GM21737 (cell line): ENCODE data around the gene ERC2.

ENCODE experiments used
- ATAC-seq: cut with Tn5 transposase; IDR thresholded peaks from one replicate; pipeline ENCODE4 v1.9.1; 2021; ENCODE audit warnings: mild to moderate bottlenecking, moderate library complexity; ENCODE audit not compliant: unreplicated experiment

Gene ERC2

DNA sequence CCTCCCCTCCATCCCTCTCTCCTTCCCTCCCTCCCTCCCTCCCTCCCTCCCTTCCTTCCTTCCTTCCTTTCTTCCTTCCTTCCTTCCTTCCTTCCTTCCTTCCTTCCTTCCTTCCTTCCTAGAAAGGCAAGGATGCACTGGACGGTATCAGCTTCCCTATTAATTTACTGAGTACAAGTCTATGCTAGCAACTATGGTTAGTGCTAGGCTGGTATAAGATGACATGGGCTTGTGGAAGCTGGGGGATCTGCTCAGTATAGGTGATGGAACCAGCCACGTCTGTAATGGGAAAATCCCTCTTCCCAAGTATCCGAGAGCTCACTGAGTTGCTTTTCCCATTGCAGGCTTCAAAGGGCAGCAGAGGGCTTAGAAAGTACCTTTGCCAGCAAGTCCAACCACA lies 884.8 kb downstream of the ERC2 start:
- no peak for ATAC-seq

- ATAC-seq, result no peak
These were observed 888.8 kb downstream of the ERC2 start for GRCh38 chr3:55579496-55579895.

DNA sequence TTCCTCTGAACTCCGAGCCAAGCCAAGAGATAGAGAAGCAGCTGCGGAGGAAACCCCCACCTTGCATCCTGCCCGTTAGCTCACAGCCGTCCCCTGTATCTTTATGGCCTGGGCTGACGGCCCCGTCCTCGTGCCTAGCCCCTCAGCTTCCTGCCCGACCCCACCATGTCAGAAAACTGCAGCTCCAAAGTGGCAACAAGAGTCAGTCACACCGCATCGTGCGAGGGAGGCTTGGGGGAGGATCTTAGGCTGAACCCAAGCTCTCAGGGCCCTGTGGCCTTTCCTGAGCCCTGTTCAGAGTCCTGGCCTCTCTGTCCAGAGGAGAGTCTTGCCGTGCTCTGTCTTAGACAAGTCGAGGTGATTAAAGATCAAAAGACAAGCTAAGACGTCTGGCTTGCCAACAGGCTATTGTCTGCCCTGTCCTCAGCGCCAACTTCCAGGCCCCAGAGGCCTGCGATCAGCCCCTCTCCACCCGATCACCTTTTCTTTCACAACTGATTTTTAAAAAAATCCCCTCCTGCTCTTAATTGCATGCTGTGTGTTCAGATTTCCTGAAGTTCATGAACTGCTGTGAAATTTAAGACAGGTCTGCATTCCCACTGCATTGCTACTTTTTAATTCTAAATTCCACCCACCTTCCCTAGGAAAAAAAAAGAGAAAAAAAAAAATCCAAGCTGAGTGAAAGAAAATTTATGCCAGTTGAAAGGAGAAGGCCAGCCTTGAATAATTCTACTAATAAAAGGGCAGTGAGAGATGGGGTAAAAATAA lies 891.5 kb downstream of the ERC2 start:
- no peak for ATAC-seq

GRCh38 chr3:55574671-55575070 lies 893.6 kb downstream of the ERC2 start:
- no peak for ATAC-seq

DNA sequence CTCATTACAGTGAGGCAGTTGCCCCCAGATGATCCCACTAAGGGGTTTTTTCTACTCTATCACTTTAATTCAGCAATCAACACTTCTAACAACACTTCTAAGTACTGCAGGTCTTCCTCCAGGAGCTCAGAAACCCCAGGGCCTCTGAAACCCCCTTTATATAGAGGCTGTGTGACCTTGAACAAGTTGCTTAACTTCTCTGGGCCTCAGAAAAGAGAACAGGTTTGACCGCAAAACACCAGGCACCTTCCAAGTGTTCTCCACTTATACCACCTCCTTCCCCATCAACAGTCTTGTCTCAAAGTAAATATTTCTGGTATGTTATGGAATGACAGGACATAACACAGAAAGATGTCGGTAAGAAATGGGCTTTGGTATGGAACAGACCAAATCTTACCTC lies 895.5 kb downstream of the ERC2 start:
- ATAC-seq, result no peak

GRCh38 chr3:55571913-55572312 lies 896.4 kb downstream of the ERC2 start:
- no peak for ATAC-seq

GRCh38 chr3:55571216-55571813 lies 897.0 kb downstream of the ERC2 start:
- no peak for ATAC-seq

- ATAC-seq, result no peak
These were observed 898.0 kb downstream of the ERC2 start for GRCh38 chr3:55570271-55570711.

DNA sequence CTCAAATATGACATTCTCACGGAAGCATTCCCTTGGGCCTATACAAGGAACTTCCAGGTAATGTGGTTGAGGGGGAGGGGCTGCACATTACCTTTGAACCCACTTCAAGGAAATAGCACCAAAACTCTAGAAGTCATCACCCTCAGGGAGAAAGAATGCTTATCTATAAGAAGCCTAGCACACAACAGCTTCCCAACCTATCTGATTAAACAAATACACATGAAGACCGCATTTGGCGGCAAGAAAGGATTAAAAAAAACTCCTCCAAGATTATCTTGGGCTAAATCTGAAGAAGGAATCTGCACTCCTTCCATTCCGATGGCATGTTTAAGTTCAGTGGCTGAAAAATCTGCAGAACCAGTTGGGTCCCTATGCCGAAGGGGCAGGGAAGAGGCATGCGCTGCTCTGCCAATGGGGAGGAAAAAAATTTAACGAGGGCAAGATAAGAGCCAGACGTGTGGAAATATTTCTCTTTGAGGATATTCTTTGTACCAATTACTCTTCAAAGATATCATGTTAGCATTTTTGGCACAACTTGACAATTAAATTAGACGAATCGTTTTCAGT lies 899.2 kb downstream of the ERC2 start:
- no peak for ATAC-seq

DNA sequence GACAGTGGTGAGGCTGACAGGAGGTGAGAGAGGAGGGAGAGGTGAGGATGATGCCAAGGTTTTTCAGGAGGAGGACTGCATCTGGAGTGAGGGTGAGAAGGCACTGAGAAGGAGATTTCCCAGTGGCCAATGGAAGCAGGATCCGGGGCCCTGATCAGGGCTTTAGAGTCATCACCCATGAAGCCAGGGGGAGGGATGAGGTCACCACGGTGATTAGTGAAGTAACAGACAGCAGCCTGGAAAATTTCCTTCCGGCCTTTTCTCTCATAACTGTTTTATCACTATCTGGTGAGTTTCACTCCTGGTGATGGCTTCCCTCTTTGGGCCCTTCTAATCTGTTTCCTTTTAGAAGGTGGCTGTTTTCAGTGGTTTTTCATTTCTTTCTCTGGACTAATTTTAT lies 900.7 kb downstream of the ERC2 start:
- no peak for ATAC-seq

DNA sequence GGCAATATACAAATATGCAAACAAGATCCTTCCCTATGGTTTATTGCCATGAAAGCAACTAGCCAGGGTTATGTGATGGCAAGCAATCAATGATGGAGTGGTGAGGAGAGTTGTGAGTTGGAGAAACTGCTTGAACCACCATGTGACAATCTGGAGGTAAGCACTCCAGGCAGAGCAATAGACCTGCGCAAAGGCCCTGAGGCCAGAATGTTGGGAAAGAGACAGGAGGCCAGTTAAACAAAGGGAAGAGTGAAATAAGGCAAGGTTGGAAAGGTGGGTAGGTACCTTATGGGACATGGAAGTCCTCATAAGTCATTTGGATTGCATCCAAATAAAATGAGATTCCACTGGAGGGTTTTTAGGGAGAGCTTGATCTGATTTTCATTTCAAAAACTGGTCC lies 901.1 kb downstream of the ERC2 start:
- ATAC-seq, result no peak

DNA sequence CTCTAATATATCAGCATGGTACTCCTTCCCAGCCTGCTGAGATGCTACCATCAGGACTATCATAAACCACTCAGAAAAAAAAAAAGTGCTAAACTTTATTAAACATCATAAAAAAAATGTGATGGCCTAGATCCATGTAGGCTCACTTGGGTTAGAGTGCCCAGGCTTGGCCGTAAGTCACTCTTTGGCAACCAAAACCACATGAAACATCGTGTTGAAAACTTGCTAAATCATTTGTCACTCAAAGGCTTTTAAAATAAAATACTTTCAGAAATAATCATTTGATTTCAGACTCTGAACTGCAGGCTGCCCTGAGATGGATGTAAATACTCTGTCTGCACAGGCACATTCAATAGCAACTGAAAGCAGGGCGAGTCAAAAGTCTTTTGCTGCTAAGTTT lies 902.7 kb downstream of the ERC2 start:
- ATAC-seq, result no peak

DNA sequence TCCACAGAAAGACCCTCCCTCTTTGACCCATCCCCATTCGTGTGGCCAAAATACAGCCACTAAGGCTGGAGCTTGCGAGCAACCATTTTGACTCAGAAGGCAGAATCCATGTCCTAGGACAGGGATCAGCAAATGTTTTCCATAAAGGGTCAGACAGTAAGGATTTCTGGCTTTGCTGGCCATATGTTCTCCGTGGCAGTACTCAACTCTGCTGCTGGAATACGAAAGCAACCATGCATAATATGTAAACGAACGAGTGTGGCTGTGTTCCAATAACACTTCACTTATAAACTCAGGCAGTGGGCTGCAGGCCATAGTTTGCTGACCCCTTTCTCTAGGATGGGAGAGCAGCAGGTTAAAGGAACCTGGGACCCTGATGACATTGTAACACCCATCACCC lies 903.5 kb downstream of the ERC2 start:
- ATAC-seq, result no peak

- no peak for ATAC-seq
These were observed 905.6 kb downstream of the ERC2 start for GRCh38 chr3:55562700-55563099.

DNA sequence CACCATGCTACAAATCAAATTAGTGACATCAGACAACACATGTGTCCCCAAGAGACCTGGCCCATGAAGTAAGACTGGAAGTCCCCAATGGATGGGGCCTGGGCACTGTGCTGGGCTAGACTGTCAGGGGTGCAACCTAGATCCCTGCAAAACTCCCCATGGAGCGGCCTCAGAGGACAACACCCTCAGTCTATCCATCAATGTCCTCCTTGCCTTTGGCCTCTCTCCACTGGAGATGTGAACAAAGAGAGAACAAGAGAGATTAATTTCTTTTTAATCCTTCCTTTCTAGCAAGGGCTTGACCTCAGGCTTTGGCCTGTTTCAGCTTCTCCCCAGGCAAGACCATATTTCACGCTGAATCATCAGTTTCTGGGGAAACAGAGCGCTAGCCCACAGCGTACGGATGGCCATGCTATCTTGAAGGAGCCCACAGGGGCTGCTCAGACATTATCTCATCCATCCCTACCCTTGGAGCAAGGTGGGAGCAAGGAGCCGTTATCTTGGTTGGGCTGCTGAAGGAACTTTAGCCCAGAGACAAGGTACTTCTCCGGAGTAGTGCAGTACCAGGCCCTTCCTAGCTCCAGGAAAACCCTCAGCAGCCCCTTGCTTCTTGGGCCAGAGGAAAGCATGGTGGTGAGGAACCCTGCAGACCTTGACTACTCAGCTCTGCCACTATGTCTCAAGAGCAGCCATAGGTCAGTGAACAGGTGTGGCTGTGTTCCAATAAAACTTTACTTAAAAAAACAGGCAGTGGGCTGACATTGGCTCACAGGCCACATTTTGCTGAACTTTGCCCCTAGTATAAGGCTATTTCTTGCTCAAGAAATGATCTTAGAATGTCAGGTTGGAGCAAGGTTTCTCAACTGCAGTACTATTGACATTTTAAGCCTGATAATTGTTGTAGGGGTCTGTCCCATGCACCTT lies 908.5 kb downstream of the ERC2 start:
- ATAC-seq, result no peak

DNA sequence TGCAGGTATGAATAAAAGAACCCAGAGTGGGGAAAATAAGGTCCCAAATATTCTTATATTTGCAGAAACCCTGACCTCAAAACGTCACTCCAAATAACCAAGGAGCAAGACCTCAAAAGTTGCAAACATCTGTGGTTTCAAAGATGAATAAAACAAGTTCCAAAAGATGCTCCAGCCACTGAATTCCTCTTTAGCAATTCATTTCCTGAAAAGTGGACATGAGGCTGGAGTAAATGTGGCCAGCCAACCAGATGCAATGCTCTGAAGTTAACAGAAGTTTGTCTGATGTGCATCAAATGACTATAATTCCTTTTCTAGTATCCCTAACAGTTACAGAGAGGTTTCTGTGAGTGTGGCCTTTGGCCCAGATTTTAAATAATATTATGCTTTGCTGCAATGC lies 910.0 kb downstream of the ERC2 start:
- no peak for ATAC-seq

- no peak for ATAC-seq
These were observed 910.7 kb downstream of the ERC2 start for GRCh38 chr3:55557549-55557948.

DNA sequence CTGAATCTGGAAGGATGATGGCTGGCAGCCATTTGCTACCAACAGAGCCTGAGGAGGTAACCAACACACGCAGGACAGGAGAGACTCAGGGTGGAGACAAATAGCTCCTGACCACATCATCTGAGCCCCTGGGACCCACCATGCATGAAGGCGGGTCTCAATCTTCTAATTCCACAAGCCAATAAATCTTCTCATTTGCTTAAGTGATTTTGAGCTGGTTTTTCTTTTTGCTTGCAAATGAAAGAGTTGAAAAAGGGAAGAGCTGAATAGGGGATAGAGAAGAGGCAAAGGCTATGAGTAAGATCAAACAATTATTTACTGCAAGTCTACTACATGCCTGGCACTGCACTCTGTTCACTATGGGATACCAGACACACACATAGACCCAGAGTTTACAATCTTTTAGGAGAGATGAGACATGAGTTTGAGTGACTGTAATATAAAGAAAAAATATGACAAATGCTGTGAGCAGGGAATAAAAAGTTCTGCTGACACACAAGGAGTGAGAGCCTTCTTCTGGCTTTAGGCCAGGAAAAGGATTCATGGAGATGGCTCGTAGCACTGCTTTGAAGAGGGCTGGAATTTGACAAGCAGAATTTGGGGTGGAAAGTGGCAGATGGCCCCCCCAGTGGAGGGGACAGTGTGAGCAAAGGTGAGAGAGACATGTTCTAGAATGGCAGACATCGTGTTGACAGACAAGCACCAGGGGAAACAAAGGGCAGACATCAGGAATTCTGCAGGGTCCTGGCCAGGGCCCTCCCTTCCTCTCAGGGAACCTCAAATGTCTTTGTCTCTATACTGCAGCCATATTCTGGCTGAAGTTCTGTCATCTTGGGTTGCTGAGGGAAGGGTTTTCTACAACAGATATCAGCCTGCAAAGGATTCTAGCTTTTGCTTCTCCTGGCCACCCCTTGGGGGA lies 911.4 kb downstream of the ERC2 start:
- ATAC-seq, result no peak

DNA sequence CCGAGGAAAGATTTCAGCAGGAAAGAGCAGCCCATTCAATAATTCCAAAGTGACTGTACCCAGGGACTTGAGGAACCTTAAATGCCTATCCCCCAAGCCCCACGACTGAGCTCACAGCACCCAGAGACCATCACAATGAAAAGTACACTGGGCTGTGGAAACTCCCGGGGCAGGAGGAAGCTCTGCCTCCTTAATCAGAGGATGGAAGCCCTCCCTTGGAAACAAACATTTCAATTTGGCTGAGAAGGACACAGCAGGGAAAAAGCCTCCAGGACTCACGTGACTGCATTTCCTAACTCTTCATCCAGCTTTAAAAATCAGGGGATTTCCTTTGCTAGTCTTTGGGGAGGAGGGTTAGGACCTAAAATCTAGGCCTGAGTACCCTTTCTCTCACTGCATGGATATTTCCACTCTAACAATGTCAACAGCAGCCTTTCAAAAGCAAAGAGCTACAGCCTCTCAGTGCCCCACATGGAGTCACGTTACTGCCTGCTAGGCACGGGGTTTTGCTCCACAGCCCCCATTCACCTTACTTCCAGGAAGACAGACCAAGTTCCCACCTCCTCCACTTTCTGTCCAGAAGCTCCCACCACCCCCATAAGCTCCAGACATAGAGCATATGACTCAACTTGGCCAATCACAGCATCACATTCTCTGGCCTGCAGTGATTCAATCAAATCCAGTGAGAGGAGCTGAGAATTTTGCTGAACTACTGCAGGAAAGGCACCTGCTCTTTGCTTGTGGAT lies 912.2 kb downstream of the ERC2 start:
- no peak for ATAC-seq
